GM10266 (cell line): ENCODE data around the gene FALEC.

Experiments
- DNase-seq: peaks from one replicate; pipeline ENCODE4 v3.0.0; 2012; ENCODE audit errors: extremely low spot score
- TF ChIP-seq, protein P1 (sequence below): IDR thresholded peaks from 2 replicates; pipeline ENCODE4 v1.5.1; 2012; ENCODE audit warnings: mild to moderate bottlenecking, low read depth; ENCODE audit not compliant: control insufficient read depth, insufficient read depth; ENCODE audit errors: missing control alignments

The FALEC gene

DNA sequence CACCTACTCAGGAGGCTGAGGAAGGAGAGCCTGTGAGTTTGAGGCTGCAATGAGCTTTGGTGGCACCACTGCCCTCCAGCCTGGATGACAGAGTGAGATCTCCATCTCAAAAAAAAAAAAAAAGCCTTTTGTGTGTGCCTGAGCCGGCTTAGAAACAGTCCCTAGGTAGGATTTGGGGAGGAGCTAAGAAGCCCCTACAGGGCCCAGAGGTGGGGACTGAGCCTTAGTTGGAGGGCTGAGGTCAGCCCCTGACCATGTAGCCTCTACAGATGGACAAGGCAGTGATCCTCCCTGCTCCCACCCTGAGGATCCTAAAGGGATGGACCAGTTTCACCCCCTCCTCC, 36.2 kb downstream of the FALEC start:
- TF ChIP-seq, protein P1, sequence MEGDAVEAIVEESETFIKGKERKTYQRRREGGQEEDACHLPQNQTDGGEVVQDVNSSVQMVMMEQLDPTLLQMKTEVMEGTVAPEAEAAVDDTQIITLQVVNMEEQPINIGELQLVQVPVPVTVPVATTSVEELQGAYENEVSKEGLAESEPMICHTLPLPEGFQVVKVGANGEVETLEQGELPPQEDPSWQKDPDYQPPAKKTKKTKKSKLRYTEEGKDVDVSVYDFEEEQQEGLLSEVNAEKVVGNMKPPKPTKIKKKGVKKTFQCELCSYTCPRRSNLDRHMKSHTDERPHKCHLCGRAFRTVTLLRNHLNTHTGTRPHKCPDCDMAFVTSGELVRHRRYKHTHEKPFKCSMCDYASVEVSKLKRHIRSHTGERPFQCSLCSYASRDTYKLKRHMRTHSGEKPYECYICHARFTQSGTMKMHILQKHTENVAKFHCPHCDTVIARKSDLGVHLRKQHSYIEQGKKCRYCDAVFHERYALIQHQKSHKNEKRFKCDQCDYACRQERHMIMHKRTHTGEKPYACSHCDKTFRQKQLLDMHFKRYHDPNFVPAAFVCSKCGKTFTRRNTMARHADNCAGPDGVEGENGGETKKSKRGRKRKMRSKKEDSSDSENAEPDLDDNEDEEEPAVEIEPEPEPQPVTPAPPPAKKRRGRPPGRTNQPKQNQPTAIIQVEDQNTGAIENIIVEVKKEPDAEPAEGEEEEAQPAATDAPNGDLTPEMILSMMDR, result no peak
- DNase-seq, result no peak

DNA sequence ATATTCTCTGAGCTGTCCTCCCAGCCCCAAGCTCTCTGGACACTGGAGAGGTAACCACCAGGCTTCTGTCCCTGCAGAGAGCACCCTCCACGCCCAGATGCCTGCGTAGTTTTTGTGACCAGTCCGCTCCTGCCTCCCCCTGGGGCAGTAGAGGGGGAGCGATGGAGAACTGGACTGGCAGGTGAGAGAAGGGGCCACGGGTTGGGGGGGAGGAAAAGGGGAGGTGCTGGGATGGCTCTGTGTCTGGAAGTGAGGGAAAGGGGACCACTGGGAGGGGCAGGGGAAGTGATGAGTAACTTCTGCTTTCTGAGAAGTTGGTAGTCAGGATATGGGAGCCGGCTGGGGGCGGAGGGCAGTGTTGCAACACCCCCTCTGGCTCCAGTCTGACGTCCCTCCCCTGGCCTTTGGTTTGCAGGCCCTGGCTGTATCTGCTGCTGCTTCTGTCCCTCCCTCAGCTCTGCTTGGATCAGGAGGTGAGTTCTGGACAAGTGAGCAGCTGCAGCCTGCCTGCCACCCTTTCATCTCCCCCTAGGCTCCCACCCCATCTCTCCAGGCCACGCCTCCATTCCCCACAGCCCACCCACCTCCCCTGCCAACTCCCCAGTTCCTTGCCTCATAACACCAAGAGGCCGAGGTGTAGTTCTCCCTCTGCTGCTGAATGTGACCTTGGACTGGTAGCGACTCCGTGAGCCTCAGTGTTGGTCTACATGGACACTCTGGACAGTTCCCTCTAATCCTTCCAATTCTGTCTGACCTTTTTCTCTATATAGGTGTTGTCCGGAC, 36.8 kb downstream of the FALEC start:
- TF ChIP-seq, protein P1, result no peak
- DNase-seq, result no peak

DNA sequence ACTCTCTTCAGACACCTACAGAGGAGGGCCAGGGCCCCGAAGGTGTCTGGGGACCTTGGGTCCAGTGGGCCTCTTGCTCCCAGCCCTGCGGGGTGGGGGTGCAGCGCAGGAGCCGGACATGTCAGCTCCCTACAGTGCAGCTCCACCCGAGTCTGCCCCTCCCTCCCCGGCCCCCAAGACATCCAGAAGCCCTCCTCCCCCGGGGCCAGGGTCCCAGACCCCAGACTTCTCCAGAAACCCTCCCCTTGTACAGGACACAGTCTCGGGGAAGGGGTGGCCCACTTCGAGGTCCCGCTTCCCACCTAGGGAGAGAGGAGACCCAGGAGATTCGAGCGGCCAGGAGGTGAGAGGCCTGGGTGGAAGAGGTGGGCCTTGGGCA, 37.3 kb downstream of the FALEC start:
- no peak for DNase-seq
- TF ChIP-seq, protein P1, result no peak

DNA sequence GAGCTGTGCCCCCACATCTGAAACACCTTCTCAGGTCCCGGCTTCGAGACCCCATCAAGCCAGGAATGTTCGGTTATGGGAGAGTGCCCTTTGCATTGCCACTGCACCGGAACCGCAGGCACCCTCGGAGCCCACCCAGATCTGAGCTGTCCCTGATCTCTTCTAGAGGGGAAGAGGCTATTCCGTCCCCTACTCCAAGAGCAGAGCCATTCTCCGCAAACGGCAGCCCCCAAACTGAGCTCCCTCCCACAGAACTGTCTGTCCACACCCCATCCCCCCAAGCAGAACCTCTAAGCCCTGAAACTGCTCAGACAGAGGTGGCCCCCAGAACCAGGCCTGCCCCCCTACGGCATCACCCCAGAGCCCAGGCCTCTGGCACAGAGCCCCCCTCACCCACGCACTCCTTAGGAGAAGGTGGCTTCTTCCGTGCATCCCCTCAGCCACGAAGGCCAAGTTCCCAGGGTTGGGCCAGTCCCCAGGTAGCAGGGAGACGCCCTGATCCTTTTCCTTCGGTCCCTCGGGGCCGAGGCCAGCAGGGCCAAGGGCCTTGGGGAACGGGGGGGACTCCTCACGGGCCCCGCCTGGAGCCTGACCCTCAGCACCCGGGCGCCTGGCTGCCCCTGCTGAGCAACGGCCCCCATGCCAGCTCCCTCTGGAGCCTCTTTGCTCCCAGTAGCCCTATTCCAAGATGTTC, 38.0 kb downstream of the FALEC start:
- no peak for DNase-seq
- TF ChIP-seq, protein P1, result no peak

DNA sequence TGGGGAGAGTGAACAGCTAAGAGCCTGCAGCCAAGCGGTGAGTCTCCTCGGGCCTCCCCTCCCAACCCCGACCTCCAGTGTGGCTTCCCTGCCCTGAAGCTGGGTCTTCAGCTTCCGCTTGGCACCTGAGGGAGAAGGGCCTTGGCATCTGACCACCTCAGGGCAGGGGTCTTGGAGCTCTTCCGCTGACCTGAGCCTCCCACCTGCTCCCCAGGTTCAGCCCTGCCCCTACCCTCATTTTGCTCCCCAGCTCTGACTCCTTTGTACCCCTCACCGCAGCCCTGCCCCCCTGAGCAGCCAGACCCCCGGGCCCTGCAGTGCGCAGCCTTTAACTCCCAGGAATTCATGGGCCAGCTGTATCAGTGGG, 38.5 kb downstream of the FALEC start:
- no peak for DNase-seq
- TF ChIP-seq, protein P1, result no peak

DNA sequence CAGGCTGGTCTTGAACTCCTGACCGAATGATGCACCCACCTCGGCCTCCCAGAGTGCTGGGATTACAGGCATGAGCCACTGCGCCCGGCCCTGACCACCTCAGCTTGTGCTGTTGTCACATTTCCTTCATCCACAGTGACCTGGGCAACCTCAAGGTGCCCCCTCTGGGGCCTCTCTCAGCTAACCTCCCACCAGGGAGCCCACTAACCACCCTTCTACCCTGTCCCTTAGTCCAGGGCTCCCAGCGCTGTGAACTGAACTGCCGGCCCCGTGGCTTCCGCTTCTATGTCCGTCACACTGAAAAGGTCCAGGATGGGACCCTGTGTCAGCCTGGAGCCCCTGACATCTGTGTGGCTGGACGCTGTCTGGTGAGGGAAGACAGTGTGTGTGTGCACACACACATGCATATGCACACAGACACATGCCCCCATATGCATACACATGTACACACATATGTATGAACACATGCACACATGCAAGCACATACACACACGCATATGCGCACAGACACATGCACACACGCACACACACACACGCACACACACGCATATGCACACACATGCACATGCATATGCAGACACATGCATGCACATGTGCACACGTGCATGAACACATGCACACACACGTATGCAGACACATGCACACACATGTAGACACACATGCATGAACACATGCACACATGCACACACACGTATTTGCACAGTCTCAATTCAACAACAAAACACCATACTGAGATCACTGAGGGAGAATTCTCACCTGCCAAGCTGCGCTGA, 39.8 kb downstream of the FALEC start:
- DNase-seq, result no peak
- TF ChIP-seq, protein P1, result no peak
